Large intestine (tissue), 3 donors: ENCODE results near the gene RAPGEF6. TPM values are rescaled to one million over a fixed set of nuclear protein-coding genes. Genes with fewer than 3 reads are reported as not detected.
"Not testable (repeated sequence)": the region's sequence is repeated elsewhere in the genome, so short reads cannot be mapped to it uniquely, and the experiment has no call there.

Experiments
- DNase-seq, 2 donors: peaks; one replicate each; pipeline versions ENCODE4 v3.0.0 to v3.0.0-alpha.2; 2013
- H3K27ac ChIP-seq: one replicate; pipeline ENCODE4 v1.5.1; 2013; ENCODE audit warnings: low read length
- H3K27me3 ChIP-seq: 2 replicates; pipeline ENCODE4 v1.6.1; 2013; ENCODE audit warnings: low read length; ENCODE audit not compliant: control insufficient read depth, insufficient read depth
- H3K36me3 ChIP-seq: 2 replicates; pipeline ENCODE4 v1.6.1; 2013; ENCODE audit warnings: low read length; ENCODE audit not compliant: control insufficient read depth, insufficient read depth
- H3K4me1 ChIP-seq: one replicate; pipeline ENCODE4 v1.6.1; 2013; ENCODE audit warnings: low read length; ENCODE audit not compliant: control insufficient read depth, insufficient read depth
- H3K4me3 ChIP-seq: one replicate; pipeline ENCODE4 v1.5.1; 2013; ENCODE audit warnings: low read length
- H3K9me3 ChIP-seq: one replicate; pipeline ENCODE4 v1.6.1; 2013; ENCODE audit warnings: mild to moderate bottlenecking, low read depth, low read length, moderate library complexity; ENCODE audit not compliant: control insufficient read depth
- WGBS: methylation state at CpG from one replicate; pipeline ENCODE4 v1.1.5; 2013; ENCODE audit warnings: low lambda C conversion rate; ENCODE audit not compliant: insufficient coverage; 5-methylcytosine and 5-hydroxymethylcytosine counted together
- polyA plus RNA-seq: library from polyadenylated mRNA; unstranded; fragments of 120-200 nt; gene quantifications from one replicate; pipeline ENCODE4 v1.2.1, GENCODE V29; 2013

Gene RAPGEF6
- polyA plus RNA-seq, 1 donor = 11.2 TPM

GRCh38 chr5:131413605-131414559 lies 221.1 kb downstream of the RAPGEF6 start:
- no peaks in the 10 kb centered on the region for H3K36me3 ChIP-seq
- H3K9me3 ChIP-seq = no peaks in the 10 kb centered on the region
- no peak overlapping the region for H3K4me3 ChIP-seq
- no peaks in the 10 kb centered on the region for H3K4me1 ChIP-seq
- H3K27me3 ChIP-seq = no peaks in the 10 kb centered on the region
- 90% methylated on average over 2 of the region's 4 CpGs for WGBS
- no peak overlapping the region for H3K27ac ChIP-seq
- no peak for DNase-seq

GRCh38 chr5:131406975-131407638 lies 227.9 kb downstream of the RAPGEF6 start:
- WGBS = no CpG with 5 or more reads among the region's 6 CpGs
- no peaks in the 10 kb centered on the region for H3K27me3 ChIP-seq
- H3K9me3 ChIP-seq = peaks cover 6% of the 10 kb centered on the region
- no peak overlapping the region for H3K27ac ChIP-seq
- peaks cover 5% of the 10 kb centered on the region for H3K36me3 ChIP-seq
- no peaks in the 10 kb centered on the region for H3K4me1 ChIP-seq
- DNase-seq = peak in 1 of 2 donors; percentile 30
- H3K4me3 ChIP-seq = no peak overlapping the region

- Histone ChIP-seq H3K4me1 (no peaks in the 10 kb centered on the region), H3K9me3 (peaks cover 16% of the 10 kb centered on the region), H3K36me3 (peaks cover 5% of the 10 kb centered on the region), H3K4me3 (no peak overlapping the region), H3K27ac (no peak overlapping the region), H3K27me3 (no peaks in the 10 kb centered on the region)
- WGBS = no CpG with 5 or more reads among the region's 2 CpGs
- DNase-seq = no peak
These were observed 229.0 kb downstream of the RAPGEF6 start for GRCh38 chr5:131406076-131406475.

GRCh38 chr5:131405674-131406073 lies 229.4 kb downstream of the RAPGEF6 start:
- Histone ChIP-seq H3K4me1 (no peaks in the 10 kb centered on the region), H3K4me3 (no peak overlapping the region), H3K9me3 (peaks cover 16% of the 10 kb centered on the region), H3K27me3 (no peaks in the 10 kb centered on the region), H3K27ac (no peak overlapping the region), H3K36me3 (peaks cover 6% of the 10 kb centered on the region)
- DNase-seq = no peak
- no CpG with 5 or more reads among the region's 2 CpGs for WGBS

GRCh38 chr5:131400585-131400984 lies 234.4 kb downstream of the RAPGEF6 start:
- Histone ChIP-seq H3K4me1 (no peaks in the 10 kb centered on the region), H3K9me3 (peaks cover 16% of the 10 kb centered on the region), H3K36me3 (peaks cover 10% of the 10 kb centered on the region), H3K27me3 (no peaks in the 10 kb centered on the region), H3K4me3 (no peak overlapping the region), H3K27ac (no peak overlapping the region)
- WGBS = 90% methylated on average over 2 of the region's 3 CpGs
- no peak for DNase-seq

GRCh38 chr5:131399007-131399406 lies 236.0 kb downstream of the RAPGEF6 start:
- DNase-seq, H3K27ac ChIP-seq, H3K4me1 ChIP-seq, H3K27me3 ChIP-seq, H3K4me3 ChIP-seq: not testable (repeated sequence)
- peaks cover 21% of the 10 kb centered on the region for H3K36me3 ChIP-seq
- H3K9me3 ChIP-seq = peaks cover 16% of the 10 kb centered on the region
- no CpG with 5 or more reads among the region's 6 CpGs for WGBS

GRCh38 chr5:131396630-131397273 lies 238.3 kb downstream of the RAPGEF6 start:
- no peak for DNase-seq
- no CpG with 5 or more reads among the region's 5 CpGs for WGBS
- Histone ChIP-seq H3K4me3 (no peak overlapping the region), H3K4me1 (no peaks in the 10 kb centered on the region), H3K27me3 (no peaks in the 10 kb centered on the region), H3K9me3 (peaks cover 7% of the 10 kb centered on the region), H3K36me3 (peaks cover 36% of the 10 kb centered on the region), H3K27ac (no peak overlapping the region)

- Histone ChIP-seq H3K36me3 (peaks cover 40% of the 10 kb centered on the region), H3K27me3 (no peaks in the 10 kb centered on the region), H3K27ac (no peak overlapping the region), H3K9me3 (no peaks in the 10 kb centered on the region), H3K4me3 (no peak overlapping the region), H3K4me1 (no peaks in the 10 kb centered on the region)
- no peak for DNase-seq
- 100% methylated on average over 2 of the region's 3 CpGs for WGBS
These were observed 239.0 kb downstream of the RAPGEF6 start for GRCh38 chr5:131396015-131396414.

- peaks cover 41% of the 10 kb centered on the region for H3K36me3 ChIP-seq
- no peaks in the 10 kb centered on the region for H3K27me3 ChIP-seq
- H3K9me3 ChIP-seq = no peaks in the 10 kb centered on the region
- H3K4me3 ChIP-seq = no peak overlapping the region
- DNase-seq = no peak
- H3K27ac ChIP-seq = no peak overlapping the region
- H3K4me1 ChIP-seq = no peaks in the 10 kb centered on the region
- WGBS = 88% methylated on average over 1 of the region's 4 CpGs
These were observed 240.9 kb downstream of the RAPGEF6 start for GRCh38 chr5:131394128-131394527.

GRCh38 chr5:131393498-131393968 lies 241.5 kb downstream of the RAPGEF6 start:
- peaks cover 38% of the 10 kb centered on the region for H3K36me3 ChIP-seq
- no peak overlapping the region for H3K27ac ChIP-seq
- no peaks in the 10 kb centered on the region for H3K4me1 ChIP-seq
- H3K27me3 ChIP-seq = no peaks in the 10 kb centered on the region
- 86% methylated on average over 3 of the region's 5 CpGs for WGBS
- no peaks in the 10 kb centered on the region for H3K9me3 ChIP-seq
- H3K4me3 ChIP-seq = no peak overlapping the region
- DNase-seq = no peak
